GM21515 (cell line): ENCODE results near the gene RASL12.
A peak's percentile ranks its signal among the peaks of the same experiment; 100 is the strongest.
"Not testable (repeated sequence)": the region's sequence is repeated elsewhere in the genome, so short reads cannot be mapped to it uniquely, and the experiment has no call there.

Experiments used
- ATAC-seq: cut with Tn5 transposase; IDR thresholded peaks from one replicate; pipeline ENCODE4 v1.9.1; 2021; ENCODE audit not compliant: unreplicated experiment

Gene RASL12

GRCh38 chr15:65028921-65029735, 38.7 kb downstream of the RASL12 start, which contains the start of gene MTFMT:
MTFMT (minus strand) TSS chr15:65029639; CDS start chr15:65029613, 26 bp downstream.
- ATAC-seq, result peak; percentile 80

- no peak for ATAC-seq
These were observed 39.5 kb downstream of the RASL12 start for GRCh38 chr15:65028338-65028737.

- no peak for ATAC-seq
These were observed 40.2 kb downstream of the RASL12 start for GRCh38 chr15:65027593-65027992.

GRCh38 chr15:65026756-65027155, 41.0 kb downstream of the RASL12 start:
- ATAC-seq, result no peak

- no peak for ATAC-seq
These were observed 46.3 kb downstream of the RASL12 start for GRCh38 chr15:65021488-65021887.

GRCh38 chr15:65020419-65020818, 47.4 kb downstream of the RASL12 start:
- no peak for ATAC-seq

GRCh38 chr15:65011198-65011597, 56.6 kb downstream of the RASL12 start:
- not testable (repeated sequence) for ATAC-seq

GRCh38 chr15:65008983-65009382, 58.8 kb downstream of the RASL12 start:
- no peak for ATAC-seq

- no peak for ATAC-seq
These were observed 60.9 kb downstream of the RASL12 start for GRCh38 chr15:65006876-65007275.

- ATAC-seq, result no peak
These were observed 62.8 kb downstream of the RASL12 start for GRCh38 chr15:65004993-65005392.
